Panc1 (cell line): ENCODE data around the gene POLN. TPM values are rescaled to one million over a fixed set of nuclear protein-coding genes. Genes with fewer than 3 reads are reported as not detected.

Experiments
- ATAC-seq: fragments of 200-7000 bp; cut with Tn5 transposase; 2 replicates; pipeline ENCODE4 v1.9.1; 2020; ENCODE audit warnings: mild to moderate bottlenecking, moderate library complexity
- BruUV-seq: library from RNA; stranded (reverse); fragments of 400-500 nt; replicated peaks from 2 replicates; lab custom pipeline; 2021; lab: Mats Ljungman, UMichigan
- CTCF ChIA-PET: fragments of 300-600 bp; sonication (Branson Sonifier 250); formaldehyde crosslinking; loops from one replicate; lab custom pipeline; 2022; ENCODE audit warnings: antibody characterized with exemption; lab: Charles Lee
- POLR2A ChIA-PET: fragments of 300-600 bp; sonication (Branson Sonifier 250); formaldehyde crosslinking; loops from one replicate; lab custom pipeline; 2022; ENCODE audit warnings: antibody characterized with exemption; lab: Charles Lee
- DNase-seq: peaks from one replicate; pipeline ENCODE4 v3.0.0-alpha.2; 2010; ENCODE audit warnings: low read depth, low spot score
- H3K27ac ChIP-seq: 2 replicates; pipeline ENCODE4 v1.5.1; 2011; ENCODE audit warnings: mild to moderate bottlenecking, low read length, inconsistent platforms
- H3K27me3 ChIP-seq: fragments of 200-500 bp; sonication (Bioruptor generic); 2 replicates; pipeline ENCODE4 v1.6.0; 2014; ENCODE audit warnings: low read length, inconsistent platforms; ENCODE audit not compliant: control insufficient read depth, insufficient read depth
- H3K36me3 ChIP-seq: fragments of 200-500 bp; sonication (Bioruptor generic); 2 replicates; pipeline ENCODE4 v1.5.1; 2014; ENCODE audit warnings: inconsistent platforms, mild to moderate bottlenecking, low read length, moderate library complexity; ENCODE audit not compliant: control insufficient read depth, insufficient read depth
- H3K4me1 ChIP-seq: 2 replicates; pipeline ENCODE4 v1.5.1; 2011; ENCODE audit warnings: inconsistent platforms, mild to moderate bottlenecking, low read length, moderate library complexity; ENCODE audit not compliant: control insufficient read depth, insufficient read depth
- H3K4me3 ChIP-seq, 2 experiments: 2 replicates each; pipeline ENCODE4 v1.5.1; 2011 to 2012; ENCODE audit warnings: low read depth in 2 of 2, low read length in 2 of 2, mild to moderate bottlenecking in 2 of 2, inconsistent platforms in 1 of 2, moderate library complexity in 1 of 2
- H3K9me3 ChIP-seq: fragments of 200-500 bp; sonication (Bioruptor generic); 2 replicates; pipeline ENCODE4 v1.5.1; 2014; ENCODE audit warnings: low read depth, mild to moderate bottlenecking, inconsistent platforms, low read length, moderate library complexity; ENCODE audit not compliant: control insufficient read depth, insufficient read depth
- CTCF ChIP-seq: fragments of 450-650 bp; IDR thresholded peaks from 2 replicates; pipeline ENCODE4 v1.5.1; 2017; ENCODE audit warnings: mild to moderate bottlenecking
- POLR2AphosphoS5 ChIP-seq: IDR thresholded peaks from 2 replicates; pipeline ENCODE4 v1.6.1; 2012; ENCODE audit warnings: mild to moderate bottlenecking, low read depth, low read length, moderate library complexity
- REST ChIP-seq, 2 experiments: IDR thresholded peaks; 2 replicates each; pipeline ENCODE4 v1.6.1; 2011 to 2012; ENCODE audit warnings: low read depth in 2 of 2, control low read depth in 1 of 2, low read length in 1 of 2, mild to moderate bottlenecking in 1 of 2, moderate library complexity in 1 of 2; ENCODE audit not compliant: insufficient read depth in 1 of 2
- SIN3A ChIP-seq: IDR thresholded peaks from 2 replicates; pipeline ENCODE4 v1.6.1; 2012; ENCODE audit warnings: low read depth, mild to moderate bottlenecking, low read length, moderate library complexity, borderline replicate concordance; ENCODE audit not compliant: insufficient read depth
- TCF7L2 ChIP-seq: IDR thresholded peaks from 2 replicates; pipeline ENCODE4 v1.6.1; 2011; ENCODE audit warnings: mild to moderate bottlenecking, low read depth, low read length, inconsistent platforms
- in situ Hi-C: cut with HindIII; loops from 2 replicates; pipeline ENCODE4 v1.10.0; 2016; ENCODE audit warnings: low sequenced_read_pairs, low pct_unique_long_range_greater_than_20kb
- intact Hi-C: fragments of 100-400 bp; cut with micrococcal nuclease; formaldehyde crosslinking; loops from one replicate; pipeline ENCODE4 v1.10.0; 2022; ENCODE audit not compliant: unreplicated experiment
- total RNA-seq: library from RNA; stranded (reverse); gene quantifications from one replicate; pipeline ENCODE4 v1.2.1, GENCODE V29; 2021; ENCODE audit not compliant: unreplicated experiment

POLN gene
- total RNA-seq, 1 experiment from 2014 or later: 4.3 TPM

- no peaks in the 10 kb centered on the region for H3K36me3 ChIP-seq
- H3K27me3 ChIP-seq: no peaks in the 10 kb centered on the region
- H3K9me3 ChIP-seq: no peaks in the 10 kb centered on the region
- H3K27ac ChIP-seq: no peak overlapping the region
- in situ Hi-C loops: no loop called here
- DNase-seq (no peak), ATAC-seq (no peak)
- intact Hi-C loops: no loop called here
- CTCF ChIA-PET: no interaction called here
- no peaks in the 10 kb centered on the region for H3K4me1 ChIP-seq
- TF ChIP-seq CTCF (no peak), TCF7L2 (no peak), POLR2AphosphoS5 (no peak), REST (IDR thresholded peaks at IDR 0.05; ENCODE audit: insufficient read depth in 1 of 2, low read depth in 2 of 2, low read length in 1 of 2) (no peak), SIN3A (no peak)
- BruUV-seq: no TSS peak
- no peak overlapping the region for H3K4me3 ChIP-seq
- POLR2A ChIA-PET: no interaction called here
These were observed 38.8 kb upstream of the POLN start for GRCh38 chr4:2280531-2281300.

- ATAC-seq: no peak
- H3K36me3 ChIP-seq: no peaks in the 10 kb centered on the region
- H3K27me3 ChIP-seq: no peaks in the 10 kb centered on the region
- TF ChIP-seq POLR2AphosphoS5: no peak
- TF ChIP-seq TCF7L2: no peak
- no peak for TF ChIP-seq SIN3A
- no peak for TF ChIP-seq CTCF
- TF ChIP-seq REST (IDR thresholded peaks at IDR 0.05; ENCODE audit: insufficient read depth in 1 of 2, low read depth in 2 of 2, low read length in 1 of 2): no peak
- H3K9me3 ChIP-seq: no peaks in the 10 kb centered on the region
- in situ Hi-C loops: no loop called here
- no peak overlapping the region for H3K4me3 ChIP-seq
- intact Hi-C loops: no loop called here
- ChIA-PET POLR2A (no interaction called here), CTCF (no interaction called here)
- H3K4me1 ChIP-seq: no peaks in the 10 kb centered on the region
- no peak for DNase-seq
- no peak overlapping the region for H3K27ac ChIP-seq
- BruUV-seq: no TSS peak
These were observed 36.0 kb upstream of the POLN start for GRCh38 chr4:2277956-2278355.
